ENCODE results near the gene PACRG. TPM values are rescaled to one million over a fixed set of nuclear protein-coding genes. Genes with fewer than 3 reads are reported as not detected.

Gene PACRG
- total and polyA plus RNA-seq, 2 of the 4 experiments (the other 2 are of a cell fraction): not detected

GRCh38 chr6:163193326-163193725 lies 465.6 kb downstream of the PACRG start:
- H3K56ac ChIP-seq (ENCODE audit: extremely low read depth, insufficient read depth, low read length): no peak overlapping the region
- no peak overlapping the region for H4K5ac ChIP-seq (ENCODE audit: low read depth, low read length)
- H3K4me2 ChIP-seq (ENCODE audit: low read depth, low read length): no peak overlapping the region
- H4K8ac ChIP-seq (ENCODE audit: low read depth in 2 of 2, low read length in 2 of 2): no peak overlapping the region
- H3K36me3 ChIP-seq (ENCODE audit: control insufficient read depth, insufficient read depth, low read length): no peaks in the 10 kb centered on the region
- no peak overlapping the region for H3K18ac ChIP-seq (ENCODE audit: low read depth, low read length)
- H3K23ac ChIP-seq (ENCODE audit: low read depth, low read length): no peak overlapping the region
- no peak overlapping the region for H3K4me3 ChIP-seq (ENCODE audit: insufficient read depth, low read depth, low read length)
- BruUV-seq (replicated peaks): no TSS peak
- dilution Hi-C loops (cut with HindIII; ENCODE audit: low sequenced_read_pairs, unreplicated experiment): no loop called here
- DNase-seq (no peak), ATAC-seq (ENCODE audit: low read depth) (no peak)
- H2AFZ ChIP-seq (replicated peaks; ENCODE audit: low read length, poor library complexity): no peak overlapping the region
- H3K4me1 ChIP-seq (ENCODE audit: control insufficient read depth, insufficient read depth, low read length): no peaks in the 10 kb centered on the region
- intact Hi-C loops (cut with micrococcal nuclease): no loop called here
- TF ChIP-seq SMC3 (IDR thresholded peaks at IDR 0.05; ENCODE audit: low read depth, low read length) (no peak), POLR2A (IDR thresholded peaks at IDR 0.05; ENCODE audit: low read depth, low read length) (no peak), BHLHE40 (IDR thresholded peaks at IDR 0.05; ENCODE audit: low read depth, low read length) (no peak)
- no peaks in the 10 kb centered on the region for H3K27me3 ChIP-seq (ENCODE audit: control insufficient read depth, insufficient read depth, low read length)
- H3K9me1 ChIP-seq (ENCODE audit: insufficient read depth, low read length): no peaks in the 10 kb centered on the region
- H2BK120ac ChIP-seq (ENCODE audit: low read depth, low read length): no peak overlapping the region
- CTCF ChIA-PET: no interaction called here
- no peak overlapping the region for H2BK5ac ChIP-seq (ENCODE audit: low read depth, low read length, poor library complexity, severe bottlenecking)
- H2AK5ac ChIP-seq (ENCODE audit: low read depth, low read length): no peak overlapping the region
- H2BK15ac ChIP-seq (ENCODE audit: low read depth, low read length): no peak overlapping the region
- H3K9ac ChIP-seq (ENCODE audit: low read depth, low read length): no peak overlapping the region
- H3K27ac ChIP-seq (ENCODE audit: insufficient read depth, low read length): no peak overlapping the region
- POLR2A ChIA-PET (ENCODE audit: unreplicated experiment): no interaction called here
- H3K79me1 ChIP-seq (ENCODE audit: low read depth in 1 of 2, low read length in 2 of 2): no peaks in the 10 kb centered on the region
- H4K91ac ChIP-seq (ENCODE audit: insufficient read depth, low read depth, low read length): no peak overlapping the region
- no peak overlapping the region for H3K14ac ChIP-seq (replicated peaks; ENCODE audit: low read depth, low read length)
- H4K20me1 ChIP-seq (ENCODE audit: insufficient read depth, low read length): no peaks in the 10 kb centered on the region
- no CpG with 5 or more reads among the region's 7 CpGs for WGBS, 2 experiments (ENCODE audit: extremely low coverage in 2 of 2, insufficient read length in 1 of 2)
- H3K9me3 ChIP-seq (ENCODE audit: control insufficient read depth, insufficient read depth, low read length): peaks cover 17% of the 10 kb centered on the region
- in situ Hi-C loops (cut with MboI; ENCODE audit: low sequenced_read_pairs): no loop called here
- H2AK9ac ChIP-seq (replicated peaks; ENCODE audit: low read depth, low read length, poor library complexity): no peak overlapping the region
- no peak overlapping the region for H3K4ac ChIP-seq (ENCODE audit: low read depth, low read length)
- no peak overlapping the region for H2BK20ac ChIP-seq (ENCODE audit: low read depth, low read length)
